HG02852 (cell line): Measurements from ENCODE around the gene CLEC10A.

Source experiments
- ATAC-seq: cut with Tn5 transposase; IDR thresholded peaks from one replicate; pipeline ENCODE4 v1.9.1; 2021; ENCODE audit warnings: mild to moderate bottlenecking, moderate library complexity; ENCODE audit not compliant: unreplicated experiment

Gene CLEC10A

GRCh38 chr17:7042501-7043181 lies 37.4 kb downstream of the CLEC10A start:
- ATAC-seq, result no peak

GRCh38 chr17:7041607-7042500 lies 38.2 kb downstream of the CLEC10A start:
- ATAC-seq, result no peak

GRCh38 chr17:7039832-7040231 lies 40.2 kb downstream of the CLEC10A start:
- ATAC-seq, result no peak

- ATAC-seq, result no peak
Observed at GRCh38 chr17:7038025-7038862, 41.8 kb downstream of the CLEC10A start.

- peak; percentile 86 for ATAC-seq
Observed at GRCh38 chr17:7035591-7036368, 44.3 kb downstream of the CLEC10A start, which contains the start of gene SLC16A13. TSS of gene SLC16A13 (plus strand) at chr17:7036015. CDS start at chr17:7036383, 368 bp downstream.

- peak; percentile 18 for ATAC-seq
Observed at GRCh38 chr17:7034955-7035590, 45.0 kb downstream of the CLEC10A start.

GRCh38 chr17:7029659-7030058 lies 50.4 kb downstream of the CLEC10A start:
- ATAC-seq, result no peak

GRCh38 chr17:7029096-7029495 lies 51.0 kb downstream of the CLEC10A start:
- ATAC-seq, result no peak

- no peak for ATAC-seq
Observed at GRCh38 chr17:7027335-7027734, 52.7 kb downstream of the CLEC10A start.

GRCh38 chr17:7026471-7027115 lies 53.5 kb downstream of the CLEC10A start:
- no peak for ATAC-seq

GRCh38 chr17:7025245-7025644 lies 54.8 kb downstream of the CLEC10A start:
- ATAC-seq, result no peak
